Neural progenitor cell (in vitro differentiated cells): ENCODE results near the gene ARID5B.

Experiments used
- EZH2 ChIP-seq: fragments of 200-600 bp; sonication (generic); IDR thresholded peaks from 2 replicates; pipeline ENCODE4 v1.6.1; 2017; ENCODE audit warnings: antibody characterized with exemption, mild to moderate bottlenecking, moderate library complexity
- TF ChIP-seq, protein P1 (sequence below): fragments of 200-600 bp; sonication (generic); IDR thresholded peaks from 2 replicates; pipeline ENCODE4 v1.5.1; 2017; ENCODE audit warnings: antibody characterized with exemption, mild to moderate bottlenecking

DNA sequence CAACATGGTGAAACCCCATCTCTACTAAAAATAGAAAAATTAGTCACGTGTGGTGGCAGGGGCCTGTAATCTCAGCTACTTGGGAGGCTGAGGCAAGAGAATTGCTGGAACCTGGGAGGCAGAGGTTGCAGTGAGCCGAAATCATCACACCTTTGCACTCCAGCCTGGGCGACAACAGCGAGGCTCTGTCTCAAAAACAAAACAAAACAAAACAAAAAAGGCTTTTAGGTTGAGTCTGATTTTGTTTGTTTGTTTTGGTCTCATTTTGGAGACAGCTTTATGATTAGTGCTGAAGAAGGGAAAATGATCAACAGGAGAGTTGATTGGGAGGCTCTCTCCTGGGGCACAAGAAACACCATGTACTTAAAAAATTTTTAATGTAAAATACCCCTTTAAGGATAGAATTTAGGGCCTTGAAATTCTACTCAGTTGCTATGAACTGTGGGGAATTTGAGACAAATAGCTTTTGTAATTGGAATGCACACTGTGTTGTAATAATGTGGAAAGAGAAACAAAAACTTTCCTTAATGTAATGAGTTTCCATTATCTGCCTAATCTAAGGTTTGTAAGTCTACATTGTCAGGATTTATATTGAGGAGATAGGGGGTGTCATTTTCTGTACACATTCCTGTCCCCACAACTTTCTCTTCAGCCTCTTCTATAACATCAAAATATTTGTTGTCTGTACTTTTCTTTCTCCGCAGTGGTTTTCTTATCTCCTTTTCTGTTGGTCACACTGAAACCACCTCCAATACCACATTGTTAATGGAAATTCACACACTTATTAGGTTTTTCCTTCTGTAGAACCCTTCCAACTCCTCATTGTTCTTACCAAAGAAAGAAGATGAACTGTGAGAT is 41.3 kb downstream of the ARID5B start:
- TF ChIP-seq, protein P1, sequence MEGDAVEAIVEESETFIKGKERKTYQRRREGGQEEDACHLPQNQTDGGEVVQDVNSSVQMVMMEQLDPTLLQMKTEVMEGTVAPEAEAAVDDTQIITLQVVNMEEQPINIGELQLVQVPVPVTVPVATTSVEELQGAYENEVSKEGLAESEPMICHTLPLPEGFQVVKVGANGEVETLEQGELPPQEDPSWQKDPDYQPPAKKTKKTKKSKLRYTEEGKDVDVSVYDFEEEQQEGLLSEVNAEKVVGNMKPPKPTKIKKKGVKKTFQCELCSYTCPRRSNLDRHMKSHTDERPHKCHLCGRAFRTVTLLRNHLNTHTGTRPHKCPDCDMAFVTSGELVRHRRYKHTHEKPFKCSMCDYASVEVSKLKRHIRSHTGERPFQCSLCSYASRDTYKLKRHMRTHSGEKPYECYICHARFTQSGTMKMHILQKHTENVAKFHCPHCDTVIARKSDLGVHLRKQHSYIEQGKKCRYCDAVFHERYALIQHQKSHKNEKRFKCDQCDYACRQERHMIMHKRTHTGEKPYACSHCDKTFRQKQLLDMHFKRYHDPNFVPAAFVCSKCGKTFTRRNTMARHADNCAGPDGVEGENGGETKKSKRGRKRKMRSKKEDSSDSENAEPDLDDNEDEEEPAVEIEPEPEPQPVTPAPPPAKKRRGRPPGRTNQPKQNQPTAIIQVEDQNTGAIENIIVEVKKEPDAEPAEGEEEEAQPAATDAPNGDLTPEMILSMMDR = no peak
- TF ChIP-seq EZH2 = no peak
